ENCODE data around the gene RELL2.

The RELL2 gene

GRCh38 chr5:141681295-141681694, 44.5 kb downstream of the RELL2 start:
- DNase-seq = no peak

GRCh38 chr5:141681695-141682641, 45.2 kb downstream of the RELL2 start, which contains the start of gene ARAP3:
Gene ARAP3 (minus strand): TSS chr5:141682230. CDS start chr5:141680486, 1,744 bp downstream.
- DNase-seq = peak; percentile 57

- DNase-seq = no peak
Measured at GRCh38 chr5:141683596-141684141, 46.9 kb downstream of the RELL2 start.

- no peak for DNase-seq
Measured at GRCh38 chr5:141685591-141685990, 48.8 kb downstream of the RELL2 start.

- no peak for DNase-seq
Measured at GRCh38 chr5:141686648-141687416, 50.0 kb downstream of the RELL2 start.
